Epithelial cell of proximal tubule (primary cell): ENCODE measurements around the gene CCNDBP1. TPM values are rescaled to one million over a fixed set of nuclear protein-coding genes. Genes with fewer than 3 reads are reported as not detected.

Experiments used
- DNase-seq: peaks from one replicate; pipeline ENCODE4 v3.0.0-alpha.2; 2011; ENCODE audit warnings: low read depth
- H3K4me3 ChIP-seq: 2 replicates; pipeline ENCODE4 v1.5.1; 2011; ENCODE audit warnings: low read depth, mild to moderate bottlenecking, low read length
- CTCF ChIP-seq: conservative IDR thresholded peaks from 2 replicates; pipeline ENCODE4 v1.5.1; 2012; ENCODE audit warnings: low read depth, mild to moderate bottlenecking, low read length
- total RNA-seq: library from RNA; depleted of rRNA; stranded (reverse); fragments of >200 nt; gene quantifications from 2 replicates; pipeline ENCODE4 v1.2.3, GENCODE V29; 2015

Gene CCNDBP1
- total RNA-seq, 1 donor from 2014 or later, result 39.8 TPM

GRCh38 chr15:43226436-43227305 lies 41.5 kb downstream of the CCNDBP1 start:
- H3K4me3 ChIP-seq, result no peak overlapping the region
- DNase-seq, result no peak
- TF ChIP-seq CTCF, result no peak

- H3K4me3 ChIP-seq, result no peak overlapping the region
- no peak for DNase-seq
- TF ChIP-seq CTCF, result no peak
Observed at GRCh38 chr15:43229977-43230376, 44.8 kb downstream of the CCNDBP1 start.

GRCh38 chr15:43230640-43231115 lies 45.5 kb downstream of the CCNDBP1 start:
- no peak for DNase-seq
- no peak for TF ChIP-seq CTCF
- no peak overlapping the region for H3K4me3 ChIP-seq

- no peak for TF ChIP-seq CTCF
- no peak for DNase-seq
- H3K4me3 ChIP-seq, result no peak overlapping the region
Observed at GRCh38 chr15:43232289-43232874, 47.2 kb downstream of the CCNDBP1 start.

GRCh38 chr15:43235536-43235935 lies 50.3 kb downstream of the CCNDBP1 start:
- no peak for DNase-seq
- no peak for TF ChIP-seq CTCF
- H3K4me3 ChIP-seq, result no peak overlapping the region

- DNase-seq, result no peak
- no peak overlapping the region for H3K4me3 ChIP-seq
- TF ChIP-seq CTCF, result no peak
Observed at GRCh38 chr15:43237842-43238470, 52.8 kb downstream of the CCNDBP1 start.
